ENCODE results near the gene RIMS1. TPM values are rescaled to one million over a fixed set of nuclear protein-coding genes. Genes with fewer than 3 reads are reported as not detected.

The RIMS1 gene
- total RNA-seq, 1 experiment from 2014 or later, result not detected

DNA sequence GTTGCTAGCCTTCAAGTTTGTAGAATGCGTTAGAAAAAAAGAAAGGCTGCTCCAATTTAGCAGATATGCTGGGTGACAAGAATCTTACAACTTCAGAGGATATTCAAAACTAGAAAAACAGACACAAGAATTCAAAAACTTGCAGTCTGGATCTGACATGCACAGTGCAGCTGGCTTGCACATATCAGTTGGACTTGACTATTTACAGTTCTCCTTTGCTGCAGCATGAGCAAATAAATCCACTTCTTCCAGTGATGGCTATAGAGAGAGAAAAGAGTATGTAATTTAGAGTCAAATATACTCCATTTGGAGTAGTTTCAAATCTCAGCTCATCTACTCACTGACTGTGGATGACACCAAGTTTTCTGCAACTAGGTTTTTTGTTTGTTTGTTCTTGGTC, 247.0 kb downstream of the RIMS1 start:
- H3K9me3 ChIP-seq (ENCODE audit: low read length), result no peaks in the 10 kb centered on the region
- H3K9ac ChIP-seq (ENCODE audit: low read length), result no peak overlapping the region
- H2AFZ ChIP-seq (ENCODE audit: low read length), result no peak overlapping the region
- H3K27me3 ChIP-seq (ENCODE audit: low read length), result no peaks in the 10 kb centered on the region
- no peaks in the 10 kb centered on the region for H3K4me1 ChIP-seq (ENCODE audit: low read length)
- no peak overlapping the region for H3K27ac ChIP-seq (ENCODE audit: low read length)
- no peak for DNase-seq
- H3K9me2 ChIP-seq (replicated peaks; ENCODE audit: insufficient read depth, low read length), result no peaks in the 10 kb centered on the region
- no peak overlapping the region for H3K4me2 ChIP-seq (ENCODE audit: low read depth, low read length, poor library complexity, severe bottlenecking)
- H4K20me1 ChIP-seq (ENCODE audit: insufficient read depth, low read depth, low read length), result no peaks in the 10 kb centered on the region
- H3K79me2 ChIP-seq (ENCODE audit: low read length), result no peaks in the 10 kb centered on the region
- H3K36me3 ChIP-seq (ENCODE audit: insufficient read depth, low read length), result no peaks in the 10 kb centered on the region
- H3K4me3 ChIP-seq (ENCODE audit: low read length), result no peak overlapping the region

DNA sequence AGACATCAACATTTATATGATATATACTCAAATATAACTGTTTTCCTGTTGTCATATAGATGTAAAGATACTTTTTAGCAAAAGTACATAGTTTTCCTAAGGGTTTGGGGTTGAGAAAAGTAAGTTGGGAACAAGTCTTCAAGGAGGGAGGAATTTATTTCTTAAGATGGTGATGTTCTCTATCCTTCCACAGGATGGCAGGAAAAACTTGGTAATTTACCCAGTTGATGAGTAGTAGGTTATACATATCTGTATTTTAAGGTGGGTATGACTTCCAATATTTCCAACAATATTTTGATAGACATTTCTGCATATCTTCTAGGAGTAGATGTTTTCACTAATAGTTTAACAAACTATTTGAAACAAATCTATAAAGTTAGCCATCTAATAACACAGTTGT, 254.4 kb downstream of the RIMS1 start:
- Histone ChIP-seq H3K27me3 (ENCODE audit: low read length) (no peaks in the 10 kb centered on the region), H3K4me3 (ENCODE audit: low read length) (no peak overlapping the region), H3K9ac (ENCODE audit: low read length) (no peak overlapping the region), H3K9me2 (replicated peaks; ENCODE audit: insufficient read depth, low read length) (no peaks in the 10 kb centered on the region), H3K36me3 (ENCODE audit: insufficient read depth, low read length) (no peaks in the 10 kb centered on the region), H3K27ac (ENCODE audit: low read length) (no peak overlapping the region), H3K9me3 (ENCODE audit: low read length) (no peaks in the 10 kb centered on the region), H3K4me2 (ENCODE audit: low read depth, low read length, poor library complexity, severe bottlenecking) (no peak overlapping the region), H3K4me1 (ENCODE audit: low read length) (no peaks in the 10 kb centered on the region), H4K20me1 (ENCODE audit: insufficient read depth, low read depth, low read length) (no peaks in the 10 kb centered on the region), H2AFZ (ENCODE audit: low read length) (no peak overlapping the region), H3K79me2 (ENCODE audit: low read length) (no peaks in the 10 kb centered on the region)
- DNase-seq, result no peak

DNA sequence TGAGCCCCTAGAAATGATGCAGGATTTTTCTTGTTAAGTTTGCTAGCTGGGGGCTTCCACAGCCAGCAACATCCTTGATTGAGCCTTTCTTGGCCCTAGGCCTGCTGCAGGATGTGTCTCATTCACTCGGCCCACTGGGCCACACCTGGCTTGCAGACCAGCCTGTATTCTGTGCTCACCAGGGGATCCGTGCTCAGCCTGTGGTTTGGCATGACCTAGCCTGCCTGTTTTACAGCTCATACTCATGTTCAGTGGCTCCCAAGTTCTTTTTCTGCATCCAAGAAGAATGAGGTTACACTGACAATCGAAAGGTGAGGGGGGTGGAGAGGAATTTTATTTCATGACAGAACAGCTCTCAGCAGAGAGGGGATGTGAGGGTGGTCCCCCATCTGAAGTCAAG, 263.4 kb downstream of the RIMS1 start:
- no peaks in the 10 kb centered on the region for H3K36me3 ChIP-seq (ENCODE audit: insufficient read depth, low read length)
- H3K9me3 ChIP-seq (ENCODE audit: low read length), result no peaks in the 10 kb centered on the region
- DNase-seq, result no peak
- no peak overlapping the region for H3K4me2 ChIP-seq (ENCODE audit: low read depth, low read length, poor library complexity, severe bottlenecking)
- H4K20me1 ChIP-seq (ENCODE audit: insufficient read depth, low read depth, low read length), result no peaks in the 10 kb centered on the region
- no peaks in the 10 kb centered on the region for H3K79me2 ChIP-seq (ENCODE audit: low read length)
- no peak overlapping the region for H2AFZ ChIP-seq (ENCODE audit: low read length)
- H3K9me2 ChIP-seq (replicated peaks; ENCODE audit: insufficient read depth, low read length), result no peaks in the 10 kb centered on the region
- no peaks in the 10 kb centered on the region for H3K27me3 ChIP-seq (ENCODE audit: low read length)
- H3K27ac ChIP-seq (ENCODE audit: low read length), result no peak overlapping the region
- no peak overlapping the region for H3K4me3 ChIP-seq (ENCODE audit: low read length)
- no peaks in the 10 kb centered on the region for H3K4me1 ChIP-seq (ENCODE audit: low read length)
- H3K9ac ChIP-seq (ENCODE audit: low read length), result no peak overlapping the region

- no peak for DNase-seq
- Histone ChIP-seq H3K79me2 (ENCODE audit: low read length) (no peaks in the 10 kb centered on the region), H3K4me2 (ENCODE audit: low read depth, low read length, poor library complexity, severe bottlenecking) (no peak overlapping the region), H3K4me3 (ENCODE audit: low read length) (no peak overlapping the region), H3K9me2 (replicated peaks; ENCODE audit: insufficient read depth, low read length) (no peaks in the 10 kb centered on the region), H3K4me1 (ENCODE audit: low read length) (no peaks in the 10 kb centered on the region), H3K27me3 (ENCODE audit: low read length) (no peaks in the 10 kb centered on the region), H3K9ac (ENCODE audit: low read length) (no peak overlapping the region), H3K36me3 (ENCODE audit: insufficient read depth, low read length) (no peaks in the 10 kb centered on the region), H4K20me1 (ENCODE audit: insufficient read depth, low read depth, low read length) (no peaks in the 10 kb centered on the region), H2AFZ (ENCODE audit: low read length) (no peak overlapping the region), H3K27ac (ENCODE audit: low read length) (no peak overlapping the region), H3K9me3 (ENCODE audit: low read length) (no peaks in the 10 kb centered on the region)
These were observed 265.4 kb downstream of the RIMS1 start for GRCh38 chr6:72151742-72152141.

GRCh38 chr6:72175916-72176315, 289.6 kb downstream of the RIMS1 start:
- H3K4me3 ChIP-seq (ENCODE audit: low read length), result no peak overlapping the region
- H3K4me2 ChIP-seq (ENCODE audit: low read depth, low read length, poor library complexity, severe bottlenecking), result no peak overlapping the region
- no peak for DNase-seq
- no peaks in the 10 kb centered on the region for H3K79me2 ChIP-seq (ENCODE audit: low read length)
- no peaks in the 10 kb centered on the region for H4K20me1 ChIP-seq (ENCODE audit: insufficient read depth, low read depth, low read length)
- no peak overlapping the region for H3K27ac ChIP-seq (ENCODE audit: low read length)
- H2AFZ ChIP-seq (ENCODE audit: low read length), result no peak overlapping the region
- H3K9me3 ChIP-seq (ENCODE audit: low read length), result no peaks in the 10 kb centered on the region
- H3K36me3 ChIP-seq (ENCODE audit: insufficient read depth, low read length), result no peaks in the 10 kb centered on the region
- H3K9ac ChIP-seq (ENCODE audit: low read length), result no peak overlapping the region
- H3K4me1 ChIP-seq (ENCODE audit: low read length), result no peaks in the 10 kb centered on the region
- H3K9me2 ChIP-seq (replicated peaks; ENCODE audit: insufficient read depth, low read length), result no peaks in the 10 kb centered on the region
- no peaks in the 10 kb centered on the region for H3K27me3 ChIP-seq (ENCODE audit: low read length)

DNA sequence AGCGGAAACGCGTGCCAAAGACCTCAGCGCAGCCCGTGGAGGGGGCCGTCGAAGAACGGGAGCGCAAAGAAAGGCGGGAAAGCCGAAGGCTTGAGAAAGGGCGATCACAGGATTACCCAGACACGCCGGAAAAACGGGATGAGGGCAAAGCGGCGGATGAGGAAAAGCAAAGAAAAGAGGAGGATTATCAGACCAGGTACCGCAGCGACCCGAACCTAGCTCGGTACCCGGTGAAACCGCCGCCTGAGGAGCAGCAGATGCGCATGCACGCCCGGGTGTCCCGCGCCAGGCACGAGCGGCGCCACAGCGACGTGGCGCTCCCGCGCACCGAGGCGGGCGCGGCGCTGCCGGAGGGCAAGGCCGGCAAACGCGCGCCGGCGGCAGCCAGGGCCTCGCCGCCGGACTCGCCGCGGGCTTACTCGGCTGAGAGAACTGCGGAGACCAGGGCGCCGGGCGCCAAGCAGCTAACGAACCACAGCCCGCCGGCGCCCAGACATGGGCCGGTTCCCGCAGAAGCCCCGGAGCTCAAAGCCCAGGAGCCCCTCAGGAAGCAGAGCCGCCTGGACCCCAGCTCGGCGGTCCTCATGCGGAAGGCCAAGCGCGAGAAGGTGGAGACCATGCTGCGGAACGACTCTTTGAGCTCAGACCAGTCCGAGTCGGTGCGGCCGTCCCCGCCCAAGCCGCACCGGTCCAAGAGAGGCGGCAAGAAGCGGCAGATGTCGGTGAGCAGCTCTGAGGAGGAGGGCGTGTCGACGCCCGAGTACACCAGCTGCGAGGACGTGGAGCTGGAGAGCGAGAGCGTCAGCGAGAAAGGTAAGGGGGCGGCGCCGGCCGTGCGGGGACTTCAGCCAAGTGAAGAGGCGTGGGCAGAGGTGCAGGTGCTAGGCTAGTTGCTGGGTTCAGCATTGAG, 296.2 kb downstream of the RIMS1 start:
- H3K79me2 ChIP-seq (ENCODE audit: low read length), result no peaks in the 10 kb centered on the region
- H3K4me3 ChIP-seq (ENCODE audit: low read length), result no peak overlapping the region
- H3K36me3 ChIP-seq (ENCODE audit: insufficient read depth, low read length), result no peaks in the 10 kb centered on the region
- no peaks in the 10 kb centered on the region for H3K27me3 ChIP-seq (ENCODE audit: low read length)
- H3K4me2 ChIP-seq (ENCODE audit: low read depth, low read length, poor library complexity, severe bottlenecking), result no peak overlapping the region
- no peak overlapping the region for H3K9ac ChIP-seq (ENCODE audit: low read length)
- H3K4me1 ChIP-seq (ENCODE audit: low read length), result no peaks in the 10 kb centered on the region
- no peaks in the 10 kb centered on the region for H3K9me2 ChIP-seq (replicated peaks; ENCODE audit: insufficient read depth, low read length)
- no peak overlapping the region for H2AFZ ChIP-seq (ENCODE audit: low read length)
- DNase-seq, result no peak
- no peaks in the 10 kb centered on the region for H3K9me3 ChIP-seq (ENCODE audit: low read length)
- H4K20me1 ChIP-seq (ENCODE audit: insufficient read depth, low read depth, low read length), result no peaks in the 10 kb centered on the region
- no peak overlapping the region for H3K27ac ChIP-seq (ENCODE audit: low read length)

GRCh38 chr6:72203983-72204382, 317.6 kb downstream of the RIMS1 start:
- H3K9ac ChIP-seq (ENCODE audit: low read length), result no peak overlapping the region
- H3K27me3 ChIP-seq (ENCODE audit: low read length), result no peaks in the 10 kb centered on the region
- no peak overlapping the region for H3K4me3 ChIP-seq (ENCODE audit: low read length)
- no peak for DNase-seq
- H3K9me3 ChIP-seq (ENCODE audit: low read length), result no peaks in the 10 kb centered on the region
- H3K79me2 ChIP-seq (ENCODE audit: low read length), result no peaks in the 10 kb centered on the region
- no peak overlapping the region for H3K4me2 ChIP-seq (ENCODE audit: low read depth, low read length, poor library complexity, severe bottlenecking)
- no peaks in the 10 kb centered on the region for H4K20me1 ChIP-seq (ENCODE audit: insufficient read depth, low read depth, low read length)
- no peaks in the 10 kb centered on the region for H3K36me3 ChIP-seq (ENCODE audit: insufficient read depth, low read length)
- no peaks in the 10 kb centered on the region for H3K4me1 ChIP-seq (ENCODE audit: low read length)
- H2AFZ ChIP-seq (ENCODE audit: low read length), result no peak overlapping the region
- no peak overlapping the region for H3K27ac ChIP-seq (ENCODE audit: low read length)
- no peaks in the 10 kb centered on the region for H3K9me2 ChIP-seq (replicated peaks; ENCODE audit: insufficient read depth, low read length)

DNA sequence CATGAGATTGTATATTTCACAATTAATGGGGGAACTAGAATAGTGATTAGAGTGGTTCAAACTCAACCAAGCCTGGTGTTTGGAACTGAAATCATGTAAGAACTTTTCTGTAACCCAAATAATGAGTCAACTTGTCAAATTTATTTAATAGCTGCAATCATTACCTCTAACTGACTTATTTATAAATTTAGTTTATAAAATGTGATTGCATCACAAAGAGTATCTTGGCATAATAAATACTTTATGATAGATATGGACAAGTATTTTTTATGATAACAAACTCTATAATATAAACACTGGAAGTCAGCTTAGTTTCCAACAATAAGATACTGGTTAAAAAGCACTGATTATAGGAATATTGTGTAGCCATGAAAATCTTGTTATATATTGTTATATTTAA, 319.1 kb downstream of the RIMS1 start:
- H3K27me3 ChIP-seq (ENCODE audit: low read length), result no peaks in the 10 kb centered on the region
- no peak for DNase-seq
- H3K4me2 ChIP-seq (ENCODE audit: low read depth, low read length, poor library complexity, severe bottlenecking), result no peak overlapping the region
- no peak overlapping the region for H2AFZ ChIP-seq (ENCODE audit: low read length)
- H3K27ac ChIP-seq (ENCODE audit: low read length), result no peak overlapping the region
- H3K4me1 ChIP-seq (ENCODE audit: low read length), result no peaks in the 10 kb centered on the region
- no peaks in the 10 kb centered on the region for H4K20me1 ChIP-seq (ENCODE audit: insufficient read depth, low read depth, low read length)
- H3K79me2 ChIP-seq (ENCODE audit: low read length), result no peaks in the 10 kb centered on the region
- H3K9me3 ChIP-seq (ENCODE audit: low read length), result no peaks in the 10 kb centered on the region
- no peak overlapping the region for H3K4me3 ChIP-seq (ENCODE audit: low read length)
- H3K36me3 ChIP-seq (ENCODE audit: insufficient read depth, low read length), result no peaks in the 10 kb centered on the region
- H3K9ac ChIP-seq (ENCODE audit: low read length), result no peak overlapping the region
- H3K9me2 ChIP-seq (replicated peaks; ENCODE audit: insufficient read depth, low read length), result no peaks in the 10 kb centered on the region
